Progenitor cell of endocrine pancreas (in vitro differentiated cells): Measurements from ENCODE around the gene TMEM164. TPM values are rescaled to one million over a fixed set of nuclear protein-coding genes. Genes with fewer than 3 reads are reported as not detected.

Experiments
- DNase-seq: peaks from one replicate; pipeline ENCODE4 v3.0.0; 2021; ENCODE audit warnings: low spot score; ENCODE audit not compliant: unreplicated experiment
- H3K27ac Mint-ChIP-seq: 2 replicates; pipeline ENCODE4 v1.8.0; 2021; ENCODE audit warnings: mild to moderate bottlenecking, moderate library complexity, mixed read lengths
- H3K27me3 Mint-ChIP-seq: 2 replicates; pipeline ENCODE4 v1.8.0; 2021; ENCODE audit warnings: mixed read lengths
- H3K36me3 Mint-ChIP-seq: 2 replicates; pipeline ENCODE4 v1.8.0; 2022; ENCODE audit warnings: mixed read lengths; ENCODE audit not compliant: insufficient read depth
- H3K4me1 Mint-ChIP-seq: 2 replicates; pipeline ENCODE4 v1.8.0; 2021; ENCODE audit warnings: low read depth, mixed read lengths
- H3K4me3 Mint-ChIP-seq: 2 replicates; pipeline ENCODE4 v1.8.0; 2021; ENCODE audit warnings: low read depth, mild to moderate bottlenecking, moderate library complexity, mixed read lengths
- H3K9me3 Mint-ChIP-seq: 2 replicates; pipeline ENCODE4 v1.8.0; 2021; ENCODE audit warnings: low read depth, mixed read lengths
- CTCF ChIP-seq: fragments of 200-600 bp; sonication (generic); IDR thresholded peaks from one replicate; pipeline ENCODE4 v1.5.0; 2021; ENCODE audit warnings: antibody characterized with exemption, mild to moderate bottlenecking; ENCODE audit not compliant: unreplicated experiment
- total RNA-seq: library from RNA; stranded (reverse); gene quantifications from 2 replicates; pipeline ENCODE4 v1.2.1, GENCODE V29; 2021

TMEM164 gene
- total RNA-seq, 1 donor from 2014 or later, result 109 TPM

DNA sequence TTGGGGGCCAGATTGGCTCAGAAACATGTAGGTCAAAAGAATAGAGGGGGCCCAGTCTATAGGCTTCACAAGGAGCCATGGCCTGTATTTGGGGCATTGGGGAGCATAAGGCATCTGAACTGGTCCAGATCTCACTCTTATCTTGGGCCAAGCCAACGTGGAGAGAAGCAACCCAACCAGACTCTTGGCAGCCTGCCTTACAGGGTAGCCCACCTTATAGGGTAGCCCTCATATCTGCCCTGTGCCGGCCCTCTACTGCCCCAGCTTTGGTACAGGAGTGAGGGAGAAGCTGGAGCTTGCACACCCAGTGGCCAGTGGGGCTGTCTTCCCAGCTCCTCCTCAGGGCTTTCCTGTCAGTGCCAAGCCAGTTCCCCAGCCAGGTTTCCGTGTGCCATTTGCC, 172.8 kb downstream of the TMEM164 start:
- H3K36me3 Mint-ChIP-seq, result peaks cover 20% of the 10 kb centered on the region

GRCh38 chrX:110178179-110178865, 175.4 kb downstream of the TMEM164 start:
- TF ChIP-seq CTCF, result no peak
- H3K27me3 Mint-ChIP-seq, result no peaks in the 10 kb centered on the region
- H3K9me3 Mint-ChIP-seq, result no peaks in the 10 kb centered on the region
- no peak for DNase-seq
- H3K4me3 Mint-ChIP-seq, result no peak overlapping the region
- H3K27ac Mint-ChIP-seq, result no peak overlapping the region
- peaks cover 14% of the 10 kb centered on the region for H3K36me3 Mint-ChIP-seq
- H3K4me1 Mint-ChIP-seq, result peaks cover 4% of the 10 kb centered on the region

More for the DNA sequence above, 172.8 kb downstream of the TMEM164 start:
- no peaks in the 10 kb centered on the region for H3K27me3 Mint-ChIP-seq
- H3K9me3 Mint-ChIP-seq, result no peaks in the 10 kb centered on the region
- H3K4me3 Mint-ChIP-seq, result no peak overlapping the region
- no peak for DNase-seq
- no peak overlapping the region for H3K27ac Mint-ChIP-seq
- no peak for TF ChIP-seq CTCF
- peaks cover 4% of the 10 kb centered on the region for H3K4me1 Mint-ChIP-seq

DNA sequence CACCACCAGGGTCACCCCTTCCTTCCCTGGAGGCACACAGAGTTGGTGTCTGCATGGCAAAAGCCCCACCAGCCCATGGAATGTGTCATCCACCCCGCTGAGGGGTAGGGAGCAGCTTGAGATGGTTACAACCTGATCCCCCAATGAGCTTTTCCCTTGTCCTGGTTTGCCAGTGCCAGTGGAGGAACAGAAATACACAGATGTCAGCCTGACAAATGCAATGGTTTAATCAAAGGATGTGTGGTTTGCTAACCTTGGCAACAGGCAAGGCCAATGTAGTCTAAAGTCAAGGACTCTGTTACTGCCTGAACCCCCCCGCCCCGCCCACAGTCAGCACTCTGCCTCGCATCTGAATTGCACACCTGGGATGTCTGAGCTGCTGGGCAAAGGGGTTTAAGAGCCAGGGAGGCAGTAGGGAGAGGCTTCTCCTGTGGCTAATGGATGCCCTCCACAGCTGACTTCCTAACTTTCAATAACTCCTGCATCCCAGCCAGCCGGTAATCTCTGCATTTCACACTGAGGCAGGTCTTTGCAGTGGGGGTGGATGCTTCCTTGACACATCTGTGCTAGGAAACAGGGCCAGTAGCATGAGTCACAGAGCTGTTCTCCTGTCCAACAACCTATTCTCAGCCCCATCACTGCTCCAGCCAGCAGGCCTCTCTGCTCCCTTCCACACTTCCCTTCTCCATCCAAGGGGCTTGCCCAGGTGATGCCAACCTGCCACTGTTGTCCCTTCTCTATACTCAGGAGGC, 177.4 kb downstream of the TMEM164 start:
- TF ChIP-seq CTCF, result no peak
- no peaks in the 10 kb centered on the region for H3K27me3 Mint-ChIP-seq

DNA sequence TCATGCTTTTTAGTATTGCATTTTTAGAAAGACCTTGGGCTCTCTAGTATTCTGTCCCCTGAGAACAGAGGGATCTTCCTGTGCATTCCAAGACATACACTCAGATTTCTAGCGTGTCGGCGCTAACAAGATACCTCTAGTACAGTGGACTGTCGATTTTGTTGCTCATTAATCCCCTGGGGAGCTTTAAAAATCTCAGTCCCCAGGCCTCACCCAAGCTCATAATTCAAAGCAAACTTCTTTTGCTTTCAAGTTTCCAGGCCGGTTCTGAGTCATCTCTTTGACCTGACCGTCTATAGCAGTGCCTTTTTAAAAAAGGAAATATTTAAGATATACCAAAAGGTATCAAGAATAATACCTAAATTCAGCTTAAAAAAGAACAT, 178.0 kb downstream of the TMEM164 start:
- Mint-ChIP-seq H3K27ac (peak overlapping the region; percentile 59), H3K27me3 (no peaks in the 10 kb centered on the region), H3K4me1 (peaks cover 4% of the 10 kb centered on the region), H3K9me3 (peaks cover 9% of the 10 kb centered on the region), H3K4me3 (no peak overlapping the region), H3K36me3 (peaks cover 23% of the 10 kb centered on the region)
- no peak for TF ChIP-seq CTCF
- no peak for DNase-seq

More for the DNA sequence above, 177.4 kb downstream of the TMEM164 start:
- Mint-ChIP-seq H3K4me3 (no peak overlapping the region), H3K36me3 (peaks cover 18% of the 10 kb centered on the region), H3K27ac (peak overlapping the region; percentile 59), H3K4me1 (peaks cover 4% of the 10 kb centered on the region), H3K9me3 (peaks cover 4% of the 10 kb centered on the region)
- no peak for DNase-seq

DNA sequence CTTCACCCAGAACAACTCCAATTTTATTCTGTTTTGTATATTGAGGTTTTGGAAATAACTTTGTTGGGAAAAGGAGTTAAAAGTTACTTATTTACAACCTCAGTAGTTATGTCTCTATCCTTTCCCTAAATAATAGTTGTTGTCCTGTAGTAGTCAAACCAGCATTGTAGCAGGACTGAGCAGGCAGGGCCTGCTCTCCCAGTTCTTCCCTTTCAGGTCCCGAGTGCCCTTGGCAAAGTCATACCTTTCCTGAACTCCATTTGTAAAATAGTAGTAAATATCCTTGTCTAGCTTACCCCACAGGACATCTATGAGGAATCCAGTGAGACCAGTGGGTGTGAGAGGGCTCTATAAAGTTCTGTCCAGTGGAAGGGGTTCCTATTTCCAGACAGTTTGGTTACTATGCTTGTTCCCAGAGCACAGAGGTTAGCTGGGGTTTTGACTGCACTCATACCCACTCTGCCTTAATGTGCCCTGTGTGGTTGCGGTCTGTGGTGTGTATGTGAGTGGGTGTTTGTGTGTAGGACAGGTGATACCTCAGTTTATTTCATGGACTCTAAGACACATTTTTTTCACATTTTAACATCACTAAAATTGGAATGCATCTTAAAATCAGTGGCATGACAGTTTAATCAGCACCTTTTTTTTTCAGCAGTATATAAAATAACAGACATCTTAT, 178.7 kb downstream of the TMEM164 start:
- H3K27ac Mint-ChIP-seq, result no peak overlapping the region

More for the DNA sequence above, 178.7 kb downstream of the TMEM164 start:
- Mint-ChIP-seq H3K27me3 (no peaks in the 10 kb centered on the region), H3K36me3 (peaks cover 22% of the 10 kb centered on the region), H3K4me3 (no peak overlapping the region), H3K9me3 (peaks cover 13% of the 10 kb centered on the region), H3K4me1 (peaks cover 4% of the 10 kb centered on the region)
- TF ChIP-seq CTCF, result no peak
- no peak for DNase-seq
